ENCODE data around the gene RUVBL1.

Gene RUVBL1

DNA sequence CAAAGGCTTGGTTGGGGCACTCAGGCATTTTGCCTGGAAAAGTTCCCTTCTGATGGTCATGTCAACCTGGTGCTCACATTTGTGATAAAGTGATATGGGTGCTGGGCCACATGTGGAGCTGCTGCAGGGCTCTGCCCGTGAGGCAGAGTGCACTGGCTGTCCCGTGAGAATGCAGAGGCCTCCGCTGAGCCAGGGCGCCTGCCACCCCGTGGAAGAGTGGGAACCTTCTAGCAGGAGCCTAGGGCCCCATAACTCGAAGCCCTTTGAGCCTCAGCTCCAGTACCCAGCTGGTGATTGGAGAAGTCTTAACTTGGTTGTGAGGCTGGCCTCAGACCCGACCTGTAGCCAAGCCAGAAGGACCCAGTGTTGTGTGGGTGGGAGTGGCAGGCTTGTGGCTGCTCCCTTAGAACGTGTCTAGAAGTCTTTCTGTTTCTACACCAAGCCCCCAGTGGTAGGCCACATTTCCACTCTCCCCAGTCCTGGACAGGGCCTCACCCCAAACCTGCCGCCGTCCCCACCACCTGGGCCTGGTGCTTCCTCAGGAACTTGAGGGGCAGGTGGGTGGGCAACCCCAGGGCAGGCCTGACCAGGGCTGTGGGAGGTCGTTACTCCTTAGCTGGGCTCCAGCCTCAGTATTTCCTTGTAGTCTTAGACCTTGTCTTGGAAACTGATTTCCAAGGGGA, 51.7 kb downstream of the RUVBL1 start:
- Histone ChIP-seq H4K8ac (ENCODE audit: low read length) (no peak overlapping the region), H3K9ac (ENCODE audit: low read length) (no peak overlapping the region), H2BK120ac (ENCODE audit: low read depth, low read length) (no peak overlapping the region), H2BK5ac (ENCODE audit: low read depth, low read length, poor library complexity, severe bottlenecking) (no peak overlapping the region), H3K79me1 (replicated peaks; ENCODE audit: low read length, poor library complexity, severe bottlenecking) (peaks cover 32% of the 10 kb centered on the region), H3K23ac (ENCODE audit: low read length in 2 of 2) (no peak overlapping the region), H3K18ac (ENCODE audit: low read depth in 1 of 2, low read length in 2 of 2) (no peak overlapping the region), H2AFZ (ENCODE audit: low read depth, low read length) (no peak overlapping the region), H3K4me3 (ENCODE audit: insufficient read depth in 1 of 2, low read depth in 1 of 2, low read length in 2 of 2) (no peak overlapping the region), H3K4me1 (ENCODE audit: control insufficient read depth, insufficient read depth, low read depth, low read length) (peaks cover 27% of the 10 kb centered on the region), H2BK15ac (ENCODE audit: low read depth, poor library complexity, severe bottlenecking) (no peak overlapping the region), H3K27me3 (ENCODE audit: control insufficient read depth in 1 of 2, insufficient read depth in 1 of 2, low read length in 2 of 2) (no peaks in the 10 kb centered on the region), H2BK12ac (ENCODE audit: low read length in 2 of 2) (no peak overlapping the region), H3K27ac (ENCODE audit: low read length, poor library complexity, severe bottlenecking) (no peak overlapping the region), H4K91ac (ENCODE audit: low read length) (no peak overlapping the region), H3K14ac (ENCODE audit: low read length in 2 of 2) (no peak overlapping the region), H3K4me2 (ENCODE audit: low read length, poor library complexity, severe bottlenecking) (no peak overlapping the region), H3K9me3 (ENCODE audit: control insufficient read depth, low read length) (no peaks in the 10 kb centered on the region), H3K36me3 (ENCODE audit: control insufficient read depth in 1 of 2, insufficient read depth in 2 of 2, low read depth in 1 of 2, low read length in 2 of 2) (peaks cover 62 to 65% of the 10 kb centered on the region in 2 experiments), H3K4ac (ENCODE audit: low read depth in 1 of 2, low read length in 2 of 2) (no peak overlapping the region), H2AK5ac (ENCODE audit: low read length, severe bottlenecking) (no peak overlapping the region)
- no peak for DNase-seq
- 92% methylated on average over 11 of the region's 11 CpGs for WGBS

DNA sequence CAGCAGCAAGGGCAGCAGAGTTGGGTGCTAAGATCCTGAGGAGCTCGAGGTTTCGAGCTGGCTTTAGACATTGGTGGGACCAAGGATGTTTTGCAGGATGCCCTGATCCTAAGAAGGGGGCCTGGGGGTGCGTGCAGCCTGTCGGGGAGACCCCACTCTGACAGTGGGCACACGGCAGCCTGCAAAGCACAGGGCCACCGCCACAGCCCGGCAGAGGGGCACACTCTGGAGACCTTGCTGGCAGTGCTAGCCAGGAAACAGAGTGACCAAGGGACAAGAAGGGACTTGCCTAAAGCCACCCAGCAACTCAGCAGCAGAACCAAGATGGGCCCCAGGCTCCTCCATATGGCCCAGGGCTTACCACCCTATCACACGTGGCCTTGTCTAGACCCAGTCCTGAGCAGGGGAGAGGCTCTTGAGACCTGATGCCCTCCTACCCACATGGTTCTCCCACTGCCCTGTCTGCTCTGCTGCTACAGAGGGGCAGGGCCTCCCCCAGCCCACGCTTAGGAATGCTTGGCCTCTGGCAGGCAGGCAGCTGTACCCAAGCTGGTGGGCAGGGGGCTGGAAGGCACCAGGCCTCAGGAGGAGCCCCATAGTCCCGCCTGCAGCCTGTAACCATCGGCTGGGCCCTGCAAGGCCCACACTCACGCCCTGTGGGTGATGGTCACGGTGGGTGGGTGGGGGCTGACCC, 52.6 kb downstream of the RUVBL1 start:
- Histone ChIP-seq H3K18ac (ENCODE audit: low read depth in 1 of 2, low read length in 2 of 2) (no peak overlapping the region), H3K4ac (ENCODE audit: low read depth in 1 of 2, low read length in 2 of 2) (no peak overlapping the region), H3K27ac (ENCODE audit: low read length, poor library complexity, severe bottlenecking) (peak overlapping the region; percentile 2), H3K36me3 (ENCODE audit: control insufficient read depth in 1 of 2, insufficient read depth in 2 of 2, low read depth in 1 of 2, low read length in 2 of 2) (peaks cover 71 to 73% of the 10 kb centered on the region in 2 experiments), H3K23ac (ENCODE audit: low read length in 2 of 2) (no peak overlapping the region), H3K4me3 (ENCODE audit: insufficient read depth in 1 of 2, low read depth in 1 of 2, low read length in 2 of 2) (no peak overlapping the region), H4K91ac (ENCODE audit: low read length) (no peak overlapping the region), H2BK120ac (ENCODE audit: low read depth, low read length) (no peak overlapping the region), H2AFZ (ENCODE audit: low read depth, low read length) (no peak overlapping the region), H3K9ac (ENCODE audit: low read length) (no peak overlapping the region), H3K9me3 (ENCODE audit: control insufficient read depth, low read length) (no peaks in the 10 kb centered on the region), H2BK15ac (ENCODE audit: low read depth, poor library complexity, severe bottlenecking) (no peak overlapping the region), H3K27me3 (ENCODE audit: control insufficient read depth in 1 of 2, insufficient read depth in 1 of 2, low read length in 2 of 2) (no peaks in the 10 kb centered on the region), H3K14ac (ENCODE audit: low read length in 2 of 2) (no peak overlapping the region), H3K4me1 (ENCODE audit: control insufficient read depth, insufficient read depth, low read depth, low read length) (peaks cover 19% of the 10 kb centered on the region), H4K8ac (ENCODE audit: low read length) (no peak overlapping the region), H2BK12ac (ENCODE audit: low read length in 2 of 2) (no peak overlapping the region), H3K4me2 (ENCODE audit: low read length, poor library complexity, severe bottlenecking) (no peak overlapping the region), H3K79me1 (replicated peaks; ENCODE audit: low read length, poor library complexity, severe bottlenecking) (peaks cover 37% of the 10 kb centered on the region), H2AK5ac (ENCODE audit: low read length, severe bottlenecking) (no peak overlapping the region), H2BK5ac (ENCODE audit: low read depth, low read length, poor library complexity, severe bottlenecking) (no peak overlapping the region)
- WGBS = 97% methylated on average over 13 of the region's 13 CpGs
- no peak for DNase-seq

DNA sequence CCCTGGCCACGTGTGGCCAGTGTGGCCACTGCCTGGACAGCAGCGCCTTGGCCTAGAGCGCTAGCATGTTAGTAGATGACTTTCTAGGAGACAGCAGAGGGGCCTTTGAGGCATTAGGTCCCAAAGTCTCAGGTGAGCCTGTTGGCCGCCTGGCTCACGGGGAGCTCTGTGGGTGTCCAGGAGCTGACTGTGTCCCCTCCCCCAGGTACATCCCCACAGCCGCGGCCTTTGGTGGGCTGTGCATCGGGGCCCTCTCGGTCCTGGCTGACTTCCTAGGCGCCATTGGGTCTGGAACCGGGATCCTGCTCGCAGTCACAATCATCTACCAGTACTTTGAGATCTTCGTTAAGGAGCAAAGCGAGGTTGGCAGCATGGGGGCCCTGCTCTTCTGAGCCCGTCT, 54.3 kb downstream of the RUVBL1 start:
- H3K18ac ChIP-seq (ENCODE audit: low read depth in 1 of 2, low read length in 2 of 2) = no peak overlapping the region

DNA sequence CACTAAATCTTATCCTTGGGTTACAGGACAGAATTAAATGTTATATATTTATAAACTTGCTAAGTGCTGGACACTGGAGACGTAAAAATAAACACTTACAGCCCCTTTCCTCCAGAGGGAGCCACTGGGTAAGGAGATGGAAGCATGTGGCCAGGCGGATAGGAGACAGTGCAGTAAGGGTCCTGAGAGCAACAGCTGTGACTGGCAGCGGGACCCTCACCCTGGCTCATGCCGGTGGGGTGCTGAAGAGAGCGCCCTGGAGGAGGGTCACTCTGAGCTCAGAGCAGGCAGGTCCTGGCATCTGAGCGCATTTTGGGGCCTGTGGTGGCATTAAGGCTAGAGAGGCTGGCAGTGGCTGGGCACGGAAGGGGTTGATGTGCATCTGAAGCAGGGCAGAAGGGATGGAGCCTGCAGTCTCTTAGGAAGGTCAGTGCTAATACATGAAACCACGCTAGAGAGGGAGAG, 55.4 kb downstream of the RUVBL1 start:
- H3K18ac ChIP-seq (ENCODE audit: low read depth in 1 of 2, low read length in 2 of 2) = no peak overlapping the region
- H3K4ac ChIP-seq (ENCODE audit: low read depth in 1 of 2, low read length in 2 of 2) = no peak overlapping the region
- no peak overlapping the region for H3K14ac ChIP-seq (ENCODE audit: low read length in 2 of 2)
- no peak overlapping the region for H3K23ac ChIP-seq (ENCODE audit: low read length in 2 of 2)
- H3K4me2 ChIP-seq (ENCODE audit: low read length, poor library complexity, severe bottlenecking) = no peak overlapping the region
- H3K79me1 ChIP-seq (replicated peaks; ENCODE audit: low read length, poor library complexity, severe bottlenecking) = peaks cover 47% of the 10 kb centered on the region
- H4K8ac ChIP-seq (ENCODE audit: low read length) = no peak overlapping the region
- 88% methylated on average over 8 of the region's 8 CpGs for WGBS
- H3K4me3 ChIP-seq (ENCODE audit: insufficient read depth in 1 of 2, low read depth in 1 of 2, low read length in 2 of 2) = no peak overlapping the region
- H3K9me3 ChIP-seq (ENCODE audit: control insufficient read depth, low read length) = no peaks in the 10 kb centered on the region
- peaks cover 9% of the 10 kb centered on the region for H3K4me1 ChIP-seq (ENCODE audit: control insufficient read depth, insufficient read depth, low read depth, low read length)
- H3K36me3 ChIP-seq (ENCODE audit: control insufficient read depth in 1 of 2, insufficient read depth in 2 of 2, low read depth in 1 of 2, low read length in 2 of 2) = peaks cover 88 to 97% of the 10 kb centered on the region in 2 experiments
- no peak overlapping the region for H4K91ac ChIP-seq (ENCODE audit: low read length)
- H2BK5ac ChIP-seq (ENCODE audit: low read depth, low read length, poor library complexity, severe bottlenecking) = no peak overlapping the region
- no peak overlapping the region for H3K9ac ChIP-seq (ENCODE audit: low read length)
- DNase-seq = peak; percentile 66
- H3K27ac ChIP-seq (ENCODE audit: low read length, poor library complexity, severe bottlenecking) = no peak overlapping the region
- no peak overlapping the region for H2BK12ac ChIP-seq (ENCODE audit: low read length in 2 of 2)
- H3K27me3 ChIP-seq (ENCODE audit: control insufficient read depth in 1 of 2, insufficient read depth in 1 of 2, low read length in 2 of 2) = no peaks in the 10 kb centered on the region
- H2AFZ ChIP-seq (ENCODE audit: low read depth, low read length) = no peak overlapping the region
- no peak overlapping the region for H2BK15ac ChIP-seq (ENCODE audit: low read depth, poor library complexity, severe bottlenecking)
- no peak overlapping the region for H2AK5ac ChIP-seq (ENCODE audit: low read length, severe bottlenecking)
- no peak overlapping the region for H2BK120ac ChIP-seq (ENCODE audit: low read depth, low read length)

More for the DNA sequence above, 54.3 kb downstream of the RUVBL1 start:
- Histone ChIP-seq H2AFZ (ENCODE audit: low read depth, low read length) (no peak overlapping the region), H2AK5ac (ENCODE audit: low read length, severe bottlenecking) (no peak overlapping the region), H3K4me3 (ENCODE audit: insufficient read depth in 1 of 2, low read depth in 1 of 2, low read length in 2 of 2) (no peak overlapping the region), H4K91ac (ENCODE audit: low read length) (no peak overlapping the region), H3K27ac (ENCODE audit: low read length, poor library complexity, severe bottlenecking) (no peak overlapping the region), H2BK5ac (ENCODE audit: low read depth, low read length, poor library complexity, severe bottlenecking) (no peak overlapping the region), H3K79me1 (replicated peaks; ENCODE audit: low read length, poor library complexity, severe bottlenecking) (peaks cover 45% of the 10 kb centered on the region), H3K14ac (ENCODE audit: low read length in 2 of 2) (no peak overlapping the region), H2BK120ac (ENCODE audit: low read depth, low read length) (no peak overlapping the region), H2BK12ac (ENCODE audit: low read length in 2 of 2) (no peak overlapping the region), H3K36me3 (ENCODE audit: control insufficient read depth in 1 of 2, insufficient read depth in 2 of 2, low read depth in 1 of 2, low read length in 2 of 2) (peaks cover 82 to 86% of the 10 kb centered on the region in 2 experiments), H3K9ac (ENCODE audit: low read length) (no peak overlapping the region), H3K27me3 (ENCODE audit: control insufficient read depth in 1 of 2, insufficient read depth in 1 of 2, low read length in 2 of 2) (no peaks in the 10 kb centered on the region), H4K8ac (ENCODE audit: low read length) (no peak overlapping the region), H3K4ac (ENCODE audit: low read depth in 1 of 2, low read length in 2 of 2) (no peak overlapping the region), H3K9me3 (ENCODE audit: control insufficient read depth, low read length) (no peaks in the 10 kb centered on the region), H2BK15ac (ENCODE audit: low read depth, poor library complexity, severe bottlenecking) (no peak overlapping the region), H3K23ac (ENCODE audit: low read length in 2 of 2) (no peak overlapping the region), H3K4me2 (ENCODE audit: low read length, poor library complexity, severe bottlenecking) (no peak overlapping the region), H3K4me1 (ENCODE audit: control insufficient read depth, insufficient read depth, low read depth, low read length) (peaks cover 11% of the 10 kb centered on the region)
- no peak for DNase-seq
- 97% methylated on average over 15 of the region's 15 CpGs for WGBS

Data from mesenchymal stem cell (in vitro differentiated cells and primary cell).